Progenitor cell of endocrine pancreas (in vitro differentiated cells): ENCODE results near the gene CRMP1. TPM values are rescaled to one million over a fixed set of nuclear protein-coding genes. Genes with fewer than 3 reads are reported as not detected.

ENCODE experiments used
- DNase-seq: peaks from one replicate; pipeline ENCODE4 v3.0.0; 2021; ENCODE audit warnings: low spot score; ENCODE audit not compliant: unreplicated experiment
- H3K27ac Mint-ChIP-seq: 2 replicates; pipeline ENCODE4 v1.8.0; 2021; ENCODE audit warnings: mild to moderate bottlenecking, moderate library complexity, mixed read lengths
- H3K27me3 Mint-ChIP-seq: 2 replicates; pipeline ENCODE4 v1.8.0; 2021; ENCODE audit warnings: mixed read lengths
- H3K36me3 Mint-ChIP-seq: 2 replicates; pipeline ENCODE4 v1.8.0; 2022; ENCODE audit warnings: mixed read lengths; ENCODE audit not compliant: insufficient read depth
- H3K4me1 Mint-ChIP-seq: 2 replicates; pipeline ENCODE4 v1.8.0; 2021; ENCODE audit warnings: low read depth, mixed read lengths
- H3K4me3 Mint-ChIP-seq: 2 replicates; pipeline ENCODE4 v1.8.0; 2021; ENCODE audit warnings: low read depth, mild to moderate bottlenecking, moderate library complexity, mixed read lengths
- H3K9me3 Mint-ChIP-seq: 2 replicates; pipeline ENCODE4 v1.8.0; 2021; ENCODE audit warnings: low read depth, mixed read lengths
- CTCF ChIP-seq: fragments of 200-600 bp; sonication (generic); IDR thresholded peaks from one replicate; pipeline ENCODE4 v1.5.0; 2021; ENCODE audit warnings: antibody characterized with exemption, mild to moderate bottlenecking; ENCODE audit not compliant: unreplicated experiment
- total RNA-seq: library from RNA; stranded (reverse); gene quantifications from 2 replicates; pipeline ENCODE4 v1.2.1, GENCODE V29; 2021

The CRMP1 gene
- total RNA-seq, 1 donor from 2014 or later, result 17.6 TPM

- Mint-ChIP-seq H3K4me1 (no peaks in the 10 kb centered on the region), H3K27me3 (no peaks in the 10 kb centered on the region), H3K4me3 (no peak overlapping the region), H3K9me3 (no peaks in the 10 kb centered on the region), H3K27ac (no peak overlapping the region), H3K36me3 (peaks cover 34% of the 10 kb centered on the region)
- TF ChIP-seq CTCF, result no peak
- DNase-seq, result no peak
Measured at GRCh38 chr4:5784960-5785611, 107.8 kb downstream of the CRMP1 start.

GRCh38 chr4:5784021-5784420 is 108.9 kb downstream of the CRMP1 start:
- DNase-seq, result no peak
- Mint-ChIP-seq H3K27me3 (no peaks in the 10 kb centered on the region), H3K4me1 (no peaks in the 10 kb centered on the region), H3K4me3 (no peak overlapping the region), H3K27ac (no peak overlapping the region), H3K36me3 (peaks cover 34% of the 10 kb centered on the region), H3K9me3 (no peaks in the 10 kb centered on the region)
- TF ChIP-seq CTCF, result no peak

- Mint-ChIP-seq H3K9me3 (no peaks in the 10 kb centered on the region), H3K27me3 (no peaks in the 10 kb centered on the region)
- DNase-seq, result no peak
Measured at GRCh38 chr4:5783486-5783885, 109.4 kb downstream of the CRMP1 start.

GRCh38 chr4:5782829-5783476 is 109.9 kb downstream of the CRMP1 start:
- H3K27ac Mint-ChIP-seq, result no peak overlapping the region
- peaks cover 27% of the 10 kb centered on the region for H3K36me3 Mint-ChIP-seq
- H3K4me3 Mint-ChIP-seq, result no peak overlapping the region
- H3K9me3 Mint-ChIP-seq, result no peaks in the 10 kb centered on the region
- no peaks in the 10 kb centered on the region for H3K4me1 Mint-ChIP-seq
- H3K27me3 Mint-ChIP-seq, result no peaks in the 10 kb centered on the region
- no peak for TF ChIP-seq CTCF
- DNase-seq, result no peak

More at GRCh38 chr4:5783486-5783885, 109.4 kb downstream of the CRMP1 start:
- Mint-ChIP-seq H3K36me3 (peaks cover 31% of the 10 kb centered on the region), H3K4me3 (no peak overlapping the region), H3K4me1 (no peaks in the 10 kb centered on the region), H3K27ac (no peak overlapping the region)
- no peak for TF ChIP-seq CTCF

DNA sequence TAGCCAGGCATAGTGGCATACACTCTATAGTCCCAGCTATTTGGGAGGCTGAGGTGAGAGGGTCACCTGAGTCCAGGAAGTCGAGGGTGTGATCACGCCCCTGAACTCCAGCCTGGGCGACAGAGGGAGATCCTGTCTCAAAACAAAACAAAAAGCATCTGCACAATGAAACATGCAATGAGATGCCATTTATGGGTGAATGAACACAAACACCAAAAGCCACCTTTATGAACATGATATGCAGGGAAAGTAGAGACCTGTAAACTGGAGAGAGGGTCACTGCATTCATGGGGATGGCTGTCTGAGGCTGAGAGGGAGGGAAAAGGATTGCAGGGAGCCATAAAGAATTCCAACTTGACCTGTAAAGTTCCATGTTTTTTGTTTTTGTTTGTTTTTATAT is 111.2 kb downstream of the CRMP1 start:
- Mint-ChIP-seq H3K4me1 (no peaks in the 10 kb centered on the region), H3K4me3 (no peak overlapping the region), H3K27ac (no peak overlapping the region), H3K27me3 (no peaks in the 10 kb centered on the region), H3K9me3 (peaks cover 7% of the 10 kb centered on the region), H3K36me3 (peaks cover 27% of the 10 kb centered on the region)
- no peak for DNase-seq
- no peak for TF ChIP-seq CTCF
